Mammary epithelial cell (primary cell): ENCODE measurements around the gene RASGRF2.

Experiments used
- CTCF ChIP-seq, 2 donors: IDR thresholded peaks in 1 of 2; conservative IDR thresholded peaks in 1 of 2; 2 replicates each; pipeline ENCODE4 v1.5.1; 2011 to 2012; ENCODE audit warnings: inconsistent platforms in 2 of 2, low read length in 2 of 2, mild to moderate bottlenecking in 2 of 2, control low read depth in 1 of 2, low read depth in 1 of 2; ENCODE audit not compliant: insufficient read depth in 1 of 2; ENCODE audit errors: extremely low read depth in 1 of 2
- EZH2 ChIP-seq: IDR thresholded peaks from 2 replicates; pipeline ENCODE4 v1.6.1; 2012; ENCODE audit warnings: low read length, inconsistent platforms, borderline replicate concordance

- no peak for TF ChIP-seq EZH2
- no peak for TF ChIP-seq CTCF (conservative IDR thresholded peaks at IDR 0.05 in 1 of 2, IDR thresholded peaks at IDR 0.05 in 1 of 2; ENCODE audit: extremely low read depth in 1 of 2, insufficient read depth in 1 of 2, low read depth in 1 of 2, low read length in 2 of 2)
These were observed 254.7 kb downstream of the RASGRF2 start for GRCh38 chr5:81214848-81215247.
